Fibroblast of the aortic adventitia (primary cell): Measurements from ENCODE around the gene ZBTB17. TPM values are rescaled to one million over a fixed set of nuclear protein-coding genes. Genes with fewer than 3 reads are reported as not detected.
"Not testable (repeated sequence)": the region's sequence is repeated elsewhere in the genome, so short reads cannot be mapped to it uniquely, and the experiment has no call there.

Source experiments
- DNase-seq: peaks from one replicate; pipeline ENCODE4 v3.0.0-alpha.2; 2010; ENCODE audit warnings: low read depth
- H3K4me3 ChIP-seq: 2 replicates; pipeline ENCODE4 v1.5.1; 2011; ENCODE audit warnings: low read depth, mild to moderate bottlenecking, control low read depth, low read length, moderate library complexity
- CTCF ChIP-seq: IDR thresholded peaks from 2 replicates; pipeline ENCODE4 v1.5.1; 2011; ENCODE audit warnings: mild to moderate bottlenecking, low read length, control low read depth, inconsistent platforms; ENCODE audit not compliant: insufficient read depth
- total RNA-seq: library from RNA; depleted of rRNA; stranded (reverse); fragments of >200 nt; gene quantifications from 2 replicates; pipeline ENCODE4 v1.2.3, GENCODE V29; 2012; ENCODE audit warnings: low replicate concordance

The ZBTB17 gene
- total RNA-seq, 1 donor = 21.7 TPM

- DNase-seq = no peak
- H3K4me3 ChIP-seq = no peak overlapping the region
- TF ChIP-seq CTCF = no peak
Observed at GRCh38 chr1:16009678-16010077, 33.8 kb upstream of the ZBTB17 start.

- no peak overlapping the region for H3K4me3 ChIP-seq
- DNase-seq = peak; percentile 79
- TF ChIP-seq CTCF = peak; percentile 95
Observed at GRCh38 chr1:16009030-16009460, 33.1 kb upstream of the ZBTB17 start.

GRCh38 chr1:16007671-16008341 lies 31.9 kb upstream of the ZBTB17 start:
- no peak for DNase-seq
- H3K4me3 ChIP-seq = no peak overlapping the region
- TF ChIP-seq CTCF = no peak

GRCh38 chr1:16006552-16007485 lies 30.9 kb upstream of the ZBTB17 start:
- TF ChIP-seq CTCF = peak; percentile 7
- no peak overlapping the region for H3K4me3 ChIP-seq
- DNase-seq = peak; percentile 39

- DNase-seq = no peak
- no peak for TF ChIP-seq CTCF
- H3K4me3 ChIP-seq = no peak overlapping the region
Observed at GRCh38 chr1:16006010-16006409, 30.1 kb upstream of the ZBTB17 start.

- no peak for TF ChIP-seq CTCF
- DNase-seq = no peak
- H3K4me3 ChIP-seq = no peak overlapping the region
Observed at GRCh38 chr1:16005597-16005996, 29.7 kb upstream of the ZBTB17 start.

GRCh38 chr1:16001274-16001673 lies 25.4 kb upstream of the ZBTB17 start:
- not testable (repeated sequence) for DNase-seq, H3K4me3 ChIP-seq
